Right ventricle myocardium superior (tissue), 1 donor: ENCODE results near the gene OR51I2. TPM values are rescaled to one million over a fixed set of nuclear protein-coding genes. Genes with fewer than 3 reads are reported as not detected.

ENCODE experiments used
- ATAC-seq: fragments of 200-7000 bp; cut with Tn5 transposase; one replicate; pipeline ENCODE4 v1.9.1; 2020; ENCODE audit warnings: mild to moderate bottlenecking; ENCODE audit not compliant: poor library complexity
- DNase-seq: peaks from one replicate; pipeline ENCODE4 v3.0.0-alpha.2; 2020
- intact Hi-C: fragments of 100-400 bp; cut with DNase I; formaldehyde crosslinking; loops from one replicate; pipeline ENCODE4 v1.11.2; 2022
- long read RNA-seq: library from polyadenylated mRNA; unstranded; transcript quantifications from one replicate; pipeline ENCODE4 v2.0.0, GENCODE V29; 2021
- total RNA-seq: library from RNA; stranded (reverse); fragmentation: NEBNext Ultra II Directional; extraction: Animal tissue kit (Norgen Biotek cat#: 25700); gene quantifications from one replicate; pipeline ENCODE4 v1.2.1, GENCODE V29; 2021
- donor health status: DM: no; HTN: yes; CAD: no; lungs with severe emphysema.

OR51I2 gene
- not detected for total RNA-seq
- long read RNA-seq, result 0 reads

GRCh38 chr11:5449023-5449422 lies at the start of gene OR51I2:
OR51I2 (plus strand) TSS chr11:5449323; CDS start chr11:5453489, 4,166 bp downstream.
- DNase-seq (no peak), ATAC-seq (no peak)
- intact Hi-C loops, result no loop called here

GRCh38 chr11:5405173-5405572 lies 44.0 kb upstream of the OR51I2 start:
- no peak for ATAC-seq
- no peak for DNase-seq
- intact Hi-C loops, result no loop called here

GRCh38 chr11:5420993-5421392 lies 28.1 kb upstream of the OR51I2 start:
- ATAC-seq (no peak), DNase-seq (no peak)
- intact Hi-C loops, result no loop called here

- DNase-seq, result no peak
- ATAC-seq, result no peak
- intact Hi-C loops, result no loop called here
Measured at GRCh38 chr11:5421811-5422210, 27.3 kb upstream of the OR51I2 start, which contains the start of gene OR51Q1. OR51Q1 (plus strand) TSS chr11:5422111; CDS start chr11:5422201, 90 bp downstream.

GRCh38 chr11:5423131-5423530 lies 26.0 kb upstream of the OR51I2 start:
- intact Hi-C loops, result no loop called here
- DNase-seq (no peak), ATAC-seq (no peak)

- ATAC-seq, result no peak
- intact Hi-C loops, result no loop called here
Measured at GRCh38 chr11:5441414-5441813, 7.7 kb upstream of the OR51I2 start, which contains the start of gene OR51I1. OR51I1 (minus strand) TSS chr11:5441514; CDS start chr11:5441514, 0 bp downstream.

GRCh38 chr11:5443835-5444393 lies 5.2 kb upstream of the OR51I2 start:
- DNase-seq, result no peak

More at GRCh38 chr11:5441414-5441813, 7.7 kb upstream of the OR51I2 start, which contains the start of gene OR51I1:
- DNase-seq, result no peak

GRCh38 chr11:5449432-5449831 lies 309 bp downstream of the OR51I2 start:
- ATAC-seq, result no peak
- intact Hi-C loops, result no loop called here
- no peak for DNase-seq

More at GRCh38 chr11:5443835-5444393, 5.2 kb upstream of the OR51I2 start:
- no peak for ATAC-seq
- intact Hi-C loops, result no loop called here

- DNase-seq, result no peak
- ATAC-seq, result no peak
- intact Hi-C loops, result no loop called here
Measured at GRCh38 chr11:5460983-5461621, 12.0 kb downstream of the OR51I2 start.

GRCh38 chr11:5467527-5467926 lies 18.4 kb downstream of the OR51I2 start:
- DNase-seq (no peak), ATAC-seq (no peak)
- intact Hi-C loops, result no loop called here

- ATAC-seq (no peak), DNase-seq (no peak)
- intact Hi-C loops, result no loop called here
Measured at GRCh38 chr11:5473921-5474320, 24.8 kb downstream of the OR51I2 start.

- DNase-seq (no peak), ATAC-seq (peak; percentile 55)
- intact Hi-C loops, result loop anchor here (5.0 kb wide), 1 partner anchor 331 kb away; the partner anchor contains the start of gene OR52N2
Measured at GRCh38 chr11:5476186-5476819, 27.2 kb downstream of the OR51I2 start.

- no peak for DNase-seq
- no peak for ATAC-seq
- intact Hi-C loops, result no loop called here
Measured at GRCh38 chr11:5486003-5486402, 36.9 kb downstream of the OR51I2 start.

GRCh38 chr11:5486421-5486820 lies 37.3 kb downstream of the OR51I2 start:
- DNase-seq (no peak), ATAC-seq (no peak)
- intact Hi-C loops, result no loop called here

- intact Hi-C loops, result no loop called here
Measured at GRCh38 chr11:5488385-5488784, 39.3 kb downstream of the OR51I2 start, which contains the start of gene OR52D1. OR52D1 (plus strand) TSS chr11:5488685; CDS start chr11:5488707, 22 bp downstream.

GRCh38 chr11:5488798-5489399 lies 39.8 kb downstream of the OR51I2 start:
- ATAC-seq, result no peak
- intact Hi-C loops, result no loop called here
- DNase-seq, result no peak

More at GRCh38 chr11:5488385-5488784, 39.3 kb downstream of the OR51I2 start, which contains the start of gene OR52D1:
- no peak for ATAC-seq
- no peak for DNase-seq

GRCh38 chr11:5489576-5490357 lies 40.6 kb downstream of the OR51I2 start:
- ATAC-seq (no peak), DNase-seq (no peak)
- intact Hi-C loops, result no loop called here

GRCh38 chr11:5499671-5500070 lies 50.5 kb downstream of the OR51I2 start:
- ATAC-seq, result no peak

More at GRCh38 chr11:5499671-5500070, 50.5 kb downstream of the OR51I2 start:
- intact Hi-C loops, result no loop called here
- DNase-seq, result no peak
